DOHH2 (cell line): ENCODE measurements around the gene SLC27A1.
A peak's percentile ranks its signal among the peaks of the same experiment; 100 is the strongest.

Experiments
- H3F3A ChIP-seq: fragments of 200-600 bp; sonication (generic), shearing (Covaris generic); 2 replicates; pipeline ENCODE4 v1.6.0; 2016; ENCODE audit warnings: antibody characterized with exemption, mild to moderate bottlenecking; ENCODE audit not compliant: control insufficient read depth, insufficient read depth
- H3K27ac ChIP-seq: fragments of 200-600 bp; sonication (generic); 2 replicates; pipeline ENCODE4 v1.5.1; 2014; ENCODE audit warnings: low read depth, mild to moderate bottlenecking, low read length, moderate library complexity
- H3K27me3 ChIP-seq: fragments of 200-600 bp; sonication (generic); 2 replicates; pipeline ENCODE4 v1.6.1; 2014; ENCODE audit warnings: mild to moderate bottlenecking, low read length, mixed read lengths; ENCODE audit not compliant: control insufficient read depth
- H3K36me3 ChIP-seq: fragments of 200-600 bp; sonication (generic); 2 replicates; pipeline ENCODE4 v1.6.1; 2014; ENCODE audit warnings: mild to moderate bottlenecking, low read length, moderate library complexity, mixed read lengths; ENCODE audit not compliant: control insufficient read depth
- H3K4me1 ChIP-seq: fragments of 200-600 bp; sonication (generic); 2 replicates; pipeline ENCODE4 v1.6.1; 2014; ENCODE audit warnings: mild to moderate bottlenecking, low read length, mixed read lengths; ENCODE audit not compliant: control insufficient read depth
- H3K4me2 ChIP-seq: fragments of 200-600 bp; sonication (generic); 2 replicates; pipeline ENCODE4 v1.6.0; 2014; ENCODE audit warnings: mild to moderate bottlenecking, low read length, moderate library complexity
- H3K4me3 ChIP-seq: fragments of 200-600 bp; sonication (generic); 2 replicates; pipeline ENCODE4 v1.5.1; 2014; ENCODE audit warnings: mild to moderate bottlenecking, low read length, mixed read lengths
- H3K79me2 ChIP-seq: fragments of 200-600 bp; sonication (generic); 2 replicates; pipeline ENCODE4 v1.6.1; 2014; ENCODE audit warnings: mild to moderate bottlenecking, low read length, mixed read lengths; ENCODE audit not compliant: control insufficient read depth
- H3K9me2 ChIP-seq: fragments of 200-600 bp; sonication (generic); replicated peaks from 2 replicates; pipeline ENCODE4 v1.6.1; 2014; ENCODE audit warnings: mild to moderate bottlenecking, low read length, mixed read lengths; ENCODE audit not compliant: control insufficient read depth
- H3K9me3 ChIP-seq: fragments of 200-600 bp; sonication (generic); 2 replicates; pipeline ENCODE4 v1.6.1; 2014; ENCODE audit warnings: antibody characterized with exemption, low read length, mixed read lengths; ENCODE audit not compliant: control insufficient read depth, insufficient read depth
- H4K20me1 ChIP-seq: fragments of 200-600 bp; sonication (generic); 2 replicates; pipeline ENCODE4 v1.6.0; 2014; ENCODE audit warnings: low read depth, mild to moderate bottlenecking, antibody characterized with exemption, low read length, moderate library complexity; ENCODE audit not compliant: control insufficient read depth, insufficient read depth
- EZH2phosphoT487 ChIP-seq: fragments of 200-600 bp; sonication (generic); IDR thresholded peaks from 2 replicates; pipeline ENCODE4 v1.6.1; 2017; ENCODE audit warnings: borderline replicate concordance, mild to moderate bottlenecking, antibody characterized with exemption, low read length, moderate library complexity, mixed read lengths
- TF ChIP-seq, protein P1 (sequence below): fragments of 200-600 bp; sonication (generic); IDR thresholded peaks from one replicate; pipeline ENCODE4 v1.5.1; 2014; ENCODE audit warnings: antibody characterized with exemption, mild to moderate bottlenecking, low read depth, low read length; ENCODE audit not compliant: poor library complexity, severe bottlenecking

Gene SLC27A1

DNA sequence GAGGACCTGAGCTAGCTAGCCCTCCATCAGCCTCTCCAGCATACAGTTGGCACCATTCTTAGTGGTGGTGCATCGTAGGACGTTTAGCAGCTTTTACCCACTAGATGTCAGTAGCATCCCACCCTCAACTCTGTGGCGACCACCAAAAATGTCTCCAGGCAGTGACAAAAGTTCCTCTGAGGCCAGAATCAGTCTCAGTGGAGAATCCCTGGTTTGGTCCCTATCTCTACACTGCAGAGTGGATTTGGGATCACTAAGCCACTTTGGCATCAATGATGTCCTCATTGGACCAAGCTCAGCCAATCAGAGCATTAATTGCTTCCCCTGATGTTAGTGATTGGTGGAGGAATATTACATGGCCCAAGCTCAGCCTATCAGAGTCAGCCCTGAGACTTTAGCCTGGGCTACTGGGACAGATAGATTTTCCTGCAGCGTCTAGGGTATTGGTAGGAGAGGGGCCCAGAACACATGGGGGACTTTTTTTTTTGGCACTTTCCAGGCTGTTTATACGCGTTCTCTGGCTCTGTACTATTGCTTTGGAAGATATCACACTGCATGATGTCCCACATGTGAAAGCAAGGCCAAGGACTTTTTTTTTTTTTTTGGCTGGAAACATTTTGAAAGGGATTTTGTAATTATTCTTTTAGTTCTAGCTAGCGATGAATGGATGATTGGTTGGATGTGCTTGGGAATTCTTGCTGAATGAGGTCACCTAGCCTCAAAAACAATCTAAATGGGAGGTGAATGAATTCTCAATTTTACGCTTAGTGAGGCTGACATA is 28.9 kb upstream of the SLC27A1 start:
- Histone ChIP-seq H3K4me1 (no peaks in the 10 kb centered on the region), H3K9me3 (peaks cover 5% of the 10 kb centered on the region; the same call in 1 of the 2 replicates), H3F3A (no peaks in the 10 kb centered on the region), H3K36me3 (no peaks in the 10 kb centered on the region), H3K4me2 (no peak overlapping the region), H3K27me3 (peaks cover 10% of the 10 kb centered on the region; the same call in 1 of the 2 replicates), H3K27ac (no peak overlapping the region), H3K9me2 (no peaks in the 10 kb centered on the region), H3K4me3 (no peak overlapping the region), H3K79me2 (no peaks in the 10 kb centered on the region), H4K20me1 (no peaks in the 10 kb centered on the region)
- TF ChIP-seq, protein P1, sequence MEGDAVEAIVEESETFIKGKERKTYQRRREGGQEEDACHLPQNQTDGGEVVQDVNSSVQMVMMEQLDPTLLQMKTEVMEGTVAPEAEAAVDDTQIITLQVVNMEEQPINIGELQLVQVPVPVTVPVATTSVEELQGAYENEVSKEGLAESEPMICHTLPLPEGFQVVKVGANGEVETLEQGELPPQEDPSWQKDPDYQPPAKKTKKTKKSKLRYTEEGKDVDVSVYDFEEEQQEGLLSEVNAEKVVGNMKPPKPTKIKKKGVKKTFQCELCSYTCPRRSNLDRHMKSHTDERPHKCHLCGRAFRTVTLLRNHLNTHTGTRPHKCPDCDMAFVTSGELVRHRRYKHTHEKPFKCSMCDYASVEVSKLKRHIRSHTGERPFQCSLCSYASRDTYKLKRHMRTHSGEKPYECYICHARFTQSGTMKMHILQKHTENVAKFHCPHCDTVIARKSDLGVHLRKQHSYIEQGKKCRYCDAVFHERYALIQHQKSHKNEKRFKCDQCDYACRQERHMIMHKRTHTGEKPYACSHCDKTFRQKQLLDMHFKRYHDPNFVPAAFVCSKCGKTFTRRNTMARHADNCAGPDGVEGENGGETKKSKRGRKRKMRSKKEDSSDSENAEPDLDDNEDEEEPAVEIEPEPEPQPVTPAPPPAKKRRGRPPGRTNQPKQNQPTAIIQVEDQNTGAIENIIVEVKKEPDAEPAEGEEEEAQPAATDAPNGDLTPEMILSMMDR = peak; percentile 76
- TF ChIP-seq EZH2phosphoT487 = no peak

DNA sequence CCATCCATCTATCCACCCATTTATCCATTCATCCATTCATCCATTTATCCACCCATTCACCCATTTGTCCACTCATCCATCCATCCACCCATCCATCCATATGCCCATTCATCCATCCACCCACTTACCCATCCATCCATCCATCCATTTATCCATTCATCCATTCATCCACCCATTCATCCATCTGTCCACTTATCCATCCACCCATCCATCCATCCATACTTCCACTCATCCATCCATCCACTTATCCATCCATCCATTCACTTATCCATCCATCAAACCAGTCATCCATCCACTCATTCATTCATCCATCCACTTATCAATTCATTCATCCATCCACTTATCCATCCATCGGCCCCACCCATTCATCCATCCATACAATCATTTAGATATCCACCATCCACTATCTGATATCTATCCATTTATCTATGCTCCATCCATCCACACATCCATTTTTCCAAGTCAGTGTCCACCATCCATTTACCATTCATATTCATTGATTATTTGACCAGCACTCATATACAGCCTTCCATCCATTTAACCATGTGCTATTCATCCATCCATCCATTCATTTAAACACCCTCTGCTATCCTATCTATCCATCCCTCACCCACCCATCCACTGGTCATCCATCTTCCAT is 24.7 kb upstream of the SLC27A1 start:
- H3K27me3 ChIP-seq = peaks cover 23% of the 10 kb centered on the region
- no peaks in the 10 kb centered on the region for H4K20me1 ChIP-seq
- peaks cover 11% of the 10 kb centered on the region for H3F3A ChIP-seq
- H3K79me2 ChIP-seq = no peaks in the 10 kb centered on the region
- H3K9me3 ChIP-seq = peaks cover 5% of the 10 kb centered on the region; the same call in 1 of the 2 replicates
- H3K4me2 ChIP-seq = no peak overlapping the region
- H3K4me3 ChIP-seq = no peak overlapping the region
- no peak overlapping the region for H3K27ac ChIP-seq
- no peaks in the 10 kb centered on the region for H3K9me2 ChIP-seq
- TF ChIP-seq, protein P1 = no peak
- no peak for TF ChIP-seq EZH2phosphoT487
- H3K36me3 ChIP-seq = no peaks in the 10 kb centered on the region
- peaks cover 21% of the 10 kb centered on the region for H3K4me1 ChIP-seq

DNA sequence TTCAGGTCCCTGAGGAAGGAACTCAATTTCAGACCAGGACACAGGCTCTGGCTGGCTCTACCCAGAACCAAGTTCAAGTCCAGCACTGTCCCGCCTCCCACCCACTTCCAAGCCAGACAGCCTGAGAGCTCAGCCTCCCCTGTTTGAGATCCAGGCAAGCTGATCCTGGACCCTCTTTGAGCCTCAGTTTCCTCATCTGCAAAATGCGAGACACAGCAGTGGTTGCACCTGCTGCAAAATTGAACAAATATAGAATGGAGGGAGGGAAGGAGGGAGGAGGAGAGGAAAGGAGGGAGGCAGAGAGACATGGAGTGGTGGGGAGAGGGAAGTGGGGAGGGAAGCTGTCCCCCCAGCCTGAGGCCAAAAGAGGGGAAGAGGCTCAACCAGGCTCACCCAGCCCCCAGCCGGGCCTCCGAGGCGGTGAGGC is 22.6 kb upstream of the SLC27A1 start:
- Histone ChIP-seq H3K4me3 (0 out of 2 replicates have a peak overlapping the region, but pooled peaks have one; percentile 9), H3K4me2 (peak overlapping the region; percentile 74; the same call in 1 of the 2 replicates)

More for the DNA sequence above, 22.6 kb upstream of the SLC27A1 start:
- Histone ChIP-seq H4K20me1 (no peaks in the 10 kb centered on the region), H3K36me3 (no peaks in the 10 kb centered on the region), H3K79me2 (no peaks in the 10 kb centered on the region), H3K4me1 (peaks cover 29% of the 10 kb centered on the region), H3K27ac (no peak overlapping the region), H3F3A (peaks cover 21% of the 10 kb centered on the region), H3K9me2 (no peaks in the 10 kb centered on the region), H3K9me3 (no peaks in the 10 kb centered on the region), H3K27me3 (peaks cover 23% of the 10 kb centered on the region)
- TF ChIP-seq, protein P1 = no peak
- TF ChIP-seq EZH2phosphoT487 = 0 out of 2 replicates have a peak, but pooled peaks have one; percentile 6
